ENCODE measurements around the gene CFC1B.
"Not testable (repeated sequence)": the region's sequence is repeated elsewhere in the genome, so short reads cannot be mapped to it uniquely, and the experiment has no call there.

The CFC1B gene

DNA sequence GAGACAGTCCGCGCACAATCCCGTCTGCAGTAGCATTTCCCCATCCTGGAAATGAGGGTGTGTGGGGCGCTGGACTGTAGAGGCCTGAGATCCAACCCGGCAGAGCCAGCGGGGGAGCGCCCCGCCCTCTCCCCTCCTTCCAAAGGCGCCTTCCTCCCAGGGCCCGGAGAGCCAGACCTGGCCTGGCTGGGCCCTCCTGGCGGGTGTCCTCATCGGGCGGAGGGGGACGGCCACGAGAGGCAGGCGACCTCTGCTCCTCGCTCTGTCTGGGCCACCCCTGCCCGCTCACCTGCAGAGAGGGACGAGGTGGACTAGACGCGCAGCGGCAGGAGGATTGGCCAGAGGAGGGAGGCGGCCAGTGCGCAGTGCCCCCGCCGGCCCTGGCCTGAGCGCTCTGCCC lies 28.5 kb downstream of the CFC1B start:
- DNase-seq (ENCODE audit: low read depth); H3K4me3 ChIP-seq (ENCODE audit: low read depth, low read length): not testable (repeated sequence)

DNA sequence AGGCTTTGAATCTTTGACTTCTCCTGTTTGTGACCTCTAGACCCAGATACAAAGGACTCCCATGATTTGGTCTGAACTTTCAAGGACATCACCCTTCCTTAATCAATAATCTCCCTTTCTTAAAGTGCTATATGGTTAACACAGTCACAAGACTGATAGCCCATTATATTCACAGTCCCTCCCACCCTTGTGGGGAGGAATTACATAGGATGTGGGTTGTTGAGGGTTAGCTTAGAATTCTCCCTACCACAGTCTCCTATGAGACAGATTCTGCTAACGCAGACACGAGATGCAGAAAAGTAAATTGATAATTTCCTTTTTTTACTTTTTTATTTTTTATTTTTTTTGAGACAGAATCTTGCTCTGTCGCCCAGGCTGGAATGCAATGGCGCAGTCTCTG lies 33.2 kb downstream of the CFC1B start:
- not testable (repeated sequence) for DNase-seq (ENCODE audit: low read depth); H3K4me3 ChIP-seq (ENCODE audit: low read depth, low read length)

DNA sequence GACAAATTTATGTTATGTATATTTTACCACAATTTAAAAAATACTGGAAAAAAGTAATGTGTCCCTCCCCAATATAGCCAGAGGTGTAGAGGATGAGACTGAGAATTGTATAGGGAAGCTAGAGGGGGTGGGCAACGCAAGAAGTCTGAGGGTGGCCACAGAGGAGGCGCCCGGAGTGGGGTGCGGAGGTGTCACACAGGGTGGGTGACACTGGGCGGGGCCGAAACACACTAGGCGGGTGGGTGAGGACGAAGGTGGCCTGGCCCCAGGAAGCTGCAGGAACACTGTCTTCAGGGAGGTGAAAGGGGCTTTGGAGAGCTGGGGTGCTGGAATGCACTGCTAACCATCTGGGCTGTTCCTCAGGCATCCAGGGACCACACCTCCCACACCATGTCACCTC lies 35.4 kb downstream of the CFC1B start:
- not testable (repeated sequence) for H3K4me3 ChIP-seq (ENCODE audit: low read depth, low read length); DNase-seq (ENCODE audit: low read depth)

DNA sequence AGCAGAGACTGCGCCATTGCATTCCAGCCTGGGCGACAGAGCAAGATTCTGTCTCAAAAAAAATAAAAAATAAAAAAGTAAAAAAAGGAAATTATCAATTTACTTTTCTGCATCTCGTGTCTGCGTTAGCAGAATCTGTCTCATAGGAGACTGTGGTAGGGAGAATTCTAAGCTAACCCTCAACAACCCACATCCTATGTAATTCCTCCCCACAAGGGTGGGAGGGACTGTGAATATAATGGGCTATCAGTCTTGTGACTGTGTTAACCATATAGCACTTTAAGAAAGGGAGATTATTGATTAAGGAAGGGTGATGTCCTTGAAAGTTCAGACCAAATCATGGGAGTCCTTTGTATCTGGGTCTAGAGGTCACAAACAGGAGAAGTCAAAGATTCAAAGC lies 45.1 kb downstream of the CFC1B start:
- not testable (repeated sequence) for H3K4me3 ChIP-seq (ENCODE audit: low read depth, low read length); DNase-seq (ENCODE audit: low read depth)

DNA sequence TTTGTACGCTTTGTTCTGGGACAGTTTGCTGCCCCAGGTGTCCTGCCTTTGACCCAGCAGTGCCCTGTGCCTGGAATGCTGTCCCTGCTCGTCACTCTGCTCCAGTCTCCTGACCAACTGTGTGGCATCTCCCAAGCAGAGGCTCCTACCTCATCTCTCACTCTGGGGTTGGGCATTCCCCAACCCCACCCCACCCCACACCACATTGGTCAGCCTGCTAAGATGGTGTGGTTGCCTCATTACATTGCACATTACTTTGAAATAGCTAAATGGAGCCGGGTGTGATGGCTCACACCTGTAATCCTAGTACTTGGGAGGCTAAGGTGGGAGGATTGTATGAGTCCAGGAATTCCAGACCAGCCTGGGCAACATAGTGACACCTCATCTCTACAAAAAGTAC lies 50.9 kb downstream of the CFC1B start:
- not testable (repeated sequence) for H3K4me3 ChIP-seq (ENCODE audit: low read depth, low read length); DNase-seq (ENCODE audit: low read depth)

DNA sequence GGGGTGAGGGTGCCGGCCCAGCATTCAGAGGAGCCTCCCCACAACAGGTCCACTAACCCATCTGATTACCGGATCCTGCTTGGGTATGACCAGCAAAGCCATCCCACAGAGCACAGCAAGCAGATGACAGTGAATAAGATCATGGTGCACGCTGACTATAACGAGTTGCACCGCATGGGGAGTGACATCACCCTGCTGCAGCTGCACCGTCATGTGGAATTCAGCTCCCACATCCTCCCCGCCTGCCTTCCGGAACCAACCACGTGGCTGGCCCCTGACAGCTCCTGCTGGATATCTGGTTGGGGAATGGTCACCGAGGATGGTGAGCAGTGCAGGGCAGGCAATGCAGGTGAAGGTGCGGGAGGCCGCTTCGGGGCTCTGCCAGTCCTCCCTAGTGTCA lies 53.2 kb downstream of the CFC1B start:
- H3K4me3 ChIP-seq (ENCODE audit: low read depth, low read length); DNase-seq (ENCODE audit: low read depth): not testable (repeated sequence)

DNA sequence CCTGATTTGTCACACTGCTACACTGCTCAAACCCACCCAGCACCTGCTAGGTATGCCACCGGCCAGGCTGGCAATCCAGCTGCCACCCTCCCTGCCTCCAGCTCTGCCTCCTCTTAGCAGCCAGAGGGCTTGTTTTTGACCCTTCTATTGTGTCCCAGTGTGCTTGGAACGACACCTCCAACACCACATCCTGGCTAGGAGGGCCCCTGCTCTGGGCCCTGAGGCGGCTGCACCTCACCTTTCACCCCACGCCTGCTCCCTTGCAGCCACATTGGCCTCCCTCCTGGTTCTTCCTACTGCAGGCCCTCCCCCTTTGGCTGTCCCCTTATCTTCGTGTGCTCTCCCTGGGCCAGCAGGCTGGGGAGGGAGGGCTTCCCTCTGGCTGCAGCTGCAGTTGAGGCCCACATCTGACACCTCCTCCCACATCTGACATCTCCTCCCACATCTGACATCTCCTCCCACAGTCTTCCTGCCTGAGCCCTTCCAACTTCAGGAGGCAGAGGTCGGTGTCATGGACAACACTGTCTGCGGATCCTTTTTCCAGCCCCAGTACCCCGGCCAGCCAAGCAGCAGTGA lies 55.3 kb downstream of the CFC1B start:
- H3K4me3 ChIP-seq (ENCODE audit: low read depth, low read length); DNase-seq (ENCODE audit: low read depth): not testable (repeated sequence)

DNA sequence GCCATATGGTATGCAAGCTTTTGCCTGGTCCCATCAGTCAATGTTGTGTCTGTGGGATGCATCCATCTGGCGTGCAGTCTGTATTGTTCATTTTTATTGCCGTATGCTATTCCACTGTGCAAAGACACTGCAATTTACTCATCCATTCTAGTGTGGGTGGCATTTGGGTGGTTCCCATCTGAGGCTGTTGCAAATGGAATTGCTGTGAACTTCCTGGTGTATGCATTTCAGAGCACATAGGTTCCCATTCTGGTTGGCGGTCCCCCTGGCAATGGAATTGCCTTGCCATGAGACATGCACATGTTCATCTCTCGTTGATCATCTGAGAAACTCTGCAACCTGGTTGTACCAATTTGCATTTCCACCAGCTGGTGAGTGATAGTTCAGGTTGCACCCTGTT lies 56.5 kb downstream of the CFC1B start:
- H3K4me3 ChIP-seq (ENCODE audit: low read depth, low read length); DNase-seq (ENCODE audit: low read depth): not testable (repeated sequence)

Measured in NB4 (cell line).